Hepatocyte (in vitro differentiated cells): ENCODE results near the gene SLC39A10. TPM values are rescaled to one million over a fixed set of nuclear protein-coding genes. Genes with fewer than 3 reads are reported as not detected.

ENCODE experiments used
- DNase-seq: peaks from one replicate; pipeline ENCODE4 v3.0.0-alpha.2; 2016; ENCODE audit warnings: low spot score
- H2AFZ ChIP-seq: fragments of 200-600 bp; sonication (generic); 2 replicates; pipeline ENCODE4 v1.6.0; 2016; ENCODE audit warnings: antibody characterized with exemption, mild to moderate bottlenecking
- H3K27ac ChIP-seq: fragments of 200-600 bp; sonication (generic); 2 replicates; pipeline ENCODE4 v1.5.1; 2016; ENCODE audit warnings: mild to moderate bottlenecking
- H3K27me3 ChIP-seq: fragments of 200-600 bp; sonication (generic); 2 replicates; pipeline ENCODE4 v1.6.1; 2016
- H3K36me3 ChIP-seq: fragments of 200-600 bp; sonication (generic); replicated peaks from 2 replicates; pipeline ENCODE4 v1.5.1; 2016; ENCODE audit warnings: low read depth; ENCODE audit not compliant: insufficient read depth
- H3K4me1 ChIP-seq: fragments of 200-600 bp; sonication (generic); 2 replicates; pipeline ENCODE4 v1.5.1; 2016; ENCODE audit warnings: mild to moderate bottlenecking, moderate library complexity; ENCODE audit not compliant: insufficient read depth
- H3K4me2 ChIP-seq: fragments of 200-600 bp; sonication (generic); 2 replicates; pipeline ENCODE4 v1.6.0; 2016
- H3K4me3 ChIP-seq: fragments of 200-600 bp; sonication (generic); 2 replicates; pipeline ENCODE4 v1.5.1; 2016; ENCODE audit warnings: mild to moderate bottlenecking
- H3K79me2 ChIP-seq: fragments of 200-600 bp; sonication (generic); 2 replicates; pipeline ENCODE4 v1.6.0; 2017; ENCODE audit warnings: mild to moderate bottlenecking
- H3K9me2 ChIP-seq: fragments of 200-600 bp; sonication (generic); replicated peaks from 2 replicates; pipeline ENCODE4 v1.6.0; 2017; ENCODE audit warnings: mild to moderate bottlenecking; ENCODE audit not compliant: insufficient read depth
- H3K9me3 ChIP-seq: fragments of 200-600 bp; sonication (generic); 2 replicates; pipeline ENCODE4 v1.5.1; 2016; ENCODE audit warnings: low read depth, mild to moderate bottlenecking
- H4K20me1 ChIP-seq: fragments of 200-600 bp; sonication (generic); 2 replicates; pipeline ENCODE4 v1.6.0; 2016; ENCODE audit warnings: mild to moderate bottlenecking; ENCODE audit not compliant: insufficient read depth, poor library complexity, severe bottlenecking
- EZH2 ChIP-seq: fragments of 200-600 bp; sonication (generic); IDR thresholded peaks from 2 replicates; pipeline ENCODE4 v1.6.1; 2016; ENCODE audit warnings: antibody characterized with exemption, mild to moderate bottlenecking, borderline replicate concordance
- EZH2phosphoT487 ChIP-seq: fragments of 200-600 bp; sonication (generic); IDR thresholded peaks from one replicate; pipeline ENCODE4 v1.6.1; 2018; ENCODE audit warnings: antibody characterized with exemption, mild to moderate bottlenecking, low read depth, moderate library complexity; ENCODE audit not compliant: unreplicated experiment, severe bottlenecking
- WGBS: methylation state at CpG from one replicate; pipeline ENCODE4 v1.1.6; 2016; ENCODE audit warnings: low lambda C conversion rate; ENCODE audit errors: missing lambda C conversion rate; 5-methylcytosine and 5-hydroxymethylcytosine counted together
- polyA plus RNA-seq: library from polyadenylated mRNA; unstranded; fragments of >200 nt; fragmentation: Nextera tagmentation; extraction: Ambion mirVana; gene quantifications from 2 replicates; pipeline ENCODE4 v1.2.1, GENCODE V29; 2016
- total RNA-seq: library from RNA; depleted of rRNA; stranded (reverse); fragments of >200 nt; gene quantifications from 2 replicates; pipeline ENCODE4 v1.2.3, GENCODE V29; 2014
- TF ChIP-seq, protein P1 (sequence below): fragments of 200-600 bp; sonication (generic); IDR thresholded peaks from 2 replicates; pipeline ENCODE4 v1.5.1; 2016; ENCODE audit warnings: antibody characterized with exemption, mild to moderate bottlenecking; ENCODE audit not compliant: poor library complexity

Gene SLC39A10
- total and polyA plus RNA-seq, 2 experiments from 2014 or later: 32.1 to 80.2 TPM

DNA sequence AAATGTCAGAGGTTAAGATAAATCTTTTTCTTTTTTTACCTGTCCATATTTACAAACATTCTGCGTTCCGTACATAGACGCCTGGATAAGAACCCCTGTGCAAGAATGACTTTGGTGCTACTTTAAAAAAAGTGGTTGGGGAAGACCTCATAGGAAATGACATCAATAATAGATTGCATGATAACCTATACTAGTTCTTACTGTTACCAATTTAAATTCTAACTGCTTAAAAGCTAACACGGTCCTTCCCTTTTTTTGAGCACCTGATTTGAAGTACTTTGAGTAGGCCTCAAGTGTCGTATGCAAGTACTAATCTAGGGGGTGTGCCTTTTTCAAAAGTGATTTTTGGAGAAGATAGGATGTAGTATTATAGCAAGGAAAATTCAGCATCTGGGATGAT, 2.1 kb downstream of the SLC39A10 start:
- H4K20me1 ChIP-seq: peaks cover 20% of the 10 kb centered on the region
- H3K4me1 ChIP-seq: peaks cover 23% of the 10 kb centered on the region
- H2AFZ ChIP-seq: no peak overlapping the region
- TF ChIP-seq EZH2: no peak
- TF ChIP-seq, protein P1, sequence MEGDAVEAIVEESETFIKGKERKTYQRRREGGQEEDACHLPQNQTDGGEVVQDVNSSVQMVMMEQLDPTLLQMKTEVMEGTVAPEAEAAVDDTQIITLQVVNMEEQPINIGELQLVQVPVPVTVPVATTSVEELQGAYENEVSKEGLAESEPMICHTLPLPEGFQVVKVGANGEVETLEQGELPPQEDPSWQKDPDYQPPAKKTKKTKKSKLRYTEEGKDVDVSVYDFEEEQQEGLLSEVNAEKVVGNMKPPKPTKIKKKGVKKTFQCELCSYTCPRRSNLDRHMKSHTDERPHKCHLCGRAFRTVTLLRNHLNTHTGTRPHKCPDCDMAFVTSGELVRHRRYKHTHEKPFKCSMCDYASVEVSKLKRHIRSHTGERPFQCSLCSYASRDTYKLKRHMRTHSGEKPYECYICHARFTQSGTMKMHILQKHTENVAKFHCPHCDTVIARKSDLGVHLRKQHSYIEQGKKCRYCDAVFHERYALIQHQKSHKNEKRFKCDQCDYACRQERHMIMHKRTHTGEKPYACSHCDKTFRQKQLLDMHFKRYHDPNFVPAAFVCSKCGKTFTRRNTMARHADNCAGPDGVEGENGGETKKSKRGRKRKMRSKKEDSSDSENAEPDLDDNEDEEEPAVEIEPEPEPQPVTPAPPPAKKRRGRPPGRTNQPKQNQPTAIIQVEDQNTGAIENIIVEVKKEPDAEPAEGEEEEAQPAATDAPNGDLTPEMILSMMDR: no peak
- no peak for TF ChIP-seq EZH2phosphoT487
- no peaks in the 10 kb centered on the region for H3K27me3 ChIP-seq
- DNase-seq: no peak
- H3K4me2 ChIP-seq: peak overlapping the region; percentile 75
- H3K9me2 ChIP-seq: no peaks in the 10 kb centered on the region
- no peaks in the 10 kb centered on the region for H3K36me3 ChIP-seq
- H3K79me2 ChIP-seq: peaks cover 65% of the 10 kb centered on the region
- H3K27ac ChIP-seq: peak overlapping the region; percentile 98
- no peaks in the 10 kb centered on the region for H3K9me3 ChIP-seq
- WGBS: 48% methylated on average over 5 of the region's 5 CpGs
- H3K4me3 ChIP-seq: peak overlapping the region; percentile 69

DNA sequence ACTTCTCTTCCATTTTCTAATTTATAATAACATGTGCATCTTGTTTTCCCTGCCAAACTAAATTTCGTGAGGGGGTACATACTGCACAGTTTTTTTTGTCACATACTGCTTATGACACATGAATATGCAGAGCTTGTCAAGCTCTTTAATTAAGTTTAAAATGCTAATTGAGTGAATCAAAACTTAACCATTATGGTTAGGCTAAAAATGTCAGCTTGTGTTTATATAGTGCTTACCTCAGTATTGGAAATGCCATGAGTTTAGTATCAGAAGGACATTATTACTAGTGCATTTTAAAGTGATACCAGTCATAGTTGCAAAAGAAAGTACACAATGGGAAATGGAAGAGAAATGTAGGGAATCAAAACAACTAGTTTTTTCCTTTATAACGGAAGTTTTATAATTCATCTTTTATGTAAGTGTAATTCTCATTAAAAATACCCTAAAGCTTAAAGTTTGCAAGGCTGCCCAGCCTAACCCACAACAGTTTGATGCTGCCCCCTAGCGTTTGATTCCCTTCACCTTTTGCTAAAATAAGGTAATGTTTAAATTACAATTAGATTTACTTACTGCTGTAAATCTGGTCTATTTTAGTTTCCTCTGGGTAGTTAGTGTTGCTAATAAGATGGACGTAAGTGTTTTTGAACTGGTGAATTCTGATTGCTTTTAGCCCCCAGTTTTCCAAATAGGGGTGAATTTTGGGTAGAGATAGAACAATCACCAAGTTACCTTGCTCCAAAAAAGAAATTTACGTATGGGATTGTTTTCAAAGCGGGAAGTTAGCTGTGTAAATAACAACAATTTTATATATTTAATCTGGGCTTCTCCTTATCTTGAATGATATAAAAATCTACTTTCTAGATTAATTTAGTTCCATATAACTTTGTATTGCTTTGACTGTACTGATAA, 3.2 kb downstream of the SLC39A10 start:
- H3K4me3 ChIP-seq: peak overlapping the region; percentile 4
- H2AFZ ChIP-seq: no peak overlapping the region
- H3K27me3 ChIP-seq: no peaks in the 10 kb centered on the region
- H4K20me1 ChIP-seq: peaks cover 20% of the 10 kb centered on the region
- H3K4me1 ChIP-seq: peaks cover 23% of the 10 kb centered on the region
- peak overlapping the region; percentile 98 for H3K27ac ChIP-seq
- no peaks in the 10 kb centered on the region for H3K9me2 ChIP-seq
- DNase-seq: peak; percentile 87
- H3K4me2 ChIP-seq: peak overlapping the region; percentile 75
- H3K79me2 ChIP-seq: peaks cover 75% of the 10 kb centered on the region
- TF ChIP-seq, protein P1: peak; percentile 93
- TF ChIP-seq EZH2 (no peak), EZH2phosphoT487 (no peak)
- no peaks in the 10 kb centered on the region for H3K36me3 ChIP-seq
- WGBS: 47% methylated on average over 6 of the region's 6 CpGs
- H3K9me3 ChIP-seq: no peaks in the 10 kb centered on the region

GRCh38 chr2:195662138-195662537, 5.1 kb downstream of the SLC39A10 start:
- Histone ChIP-seq H3K79me2 (peaks cover 94% of the 10 kb centered on the region), H3K9me3 (no peaks in the 10 kb centered on the region), H3K27me3 (no peaks in the 10 kb centered on the region), H4K20me1 (peaks cover 20% of the 10 kb centered on the region), H3K4me1 (peaks cover 18% of the 10 kb centered on the region), H3K4me2 (no peak overlapping the region), H3K4me3 (no peak overlapping the region), H2AFZ (no peak overlapping the region), H3K36me3 (no peaks in the 10 kb centered on the region), H3K27ac (no peak overlapping the region), H3K9me2 (no peaks in the 10 kb centered on the region)
- DNase-seq: no peak
- TF ChIP-seq EZH2phosphoT487 (no peak), EZH2 (no peak)
- TF ChIP-seq, protein P1: no peak
- 64% methylated on average over 3 of the region's 3 CpGs for WGBS
